ENCODE results near the gene FKBP2.

FKBP2 gene

DNA sequence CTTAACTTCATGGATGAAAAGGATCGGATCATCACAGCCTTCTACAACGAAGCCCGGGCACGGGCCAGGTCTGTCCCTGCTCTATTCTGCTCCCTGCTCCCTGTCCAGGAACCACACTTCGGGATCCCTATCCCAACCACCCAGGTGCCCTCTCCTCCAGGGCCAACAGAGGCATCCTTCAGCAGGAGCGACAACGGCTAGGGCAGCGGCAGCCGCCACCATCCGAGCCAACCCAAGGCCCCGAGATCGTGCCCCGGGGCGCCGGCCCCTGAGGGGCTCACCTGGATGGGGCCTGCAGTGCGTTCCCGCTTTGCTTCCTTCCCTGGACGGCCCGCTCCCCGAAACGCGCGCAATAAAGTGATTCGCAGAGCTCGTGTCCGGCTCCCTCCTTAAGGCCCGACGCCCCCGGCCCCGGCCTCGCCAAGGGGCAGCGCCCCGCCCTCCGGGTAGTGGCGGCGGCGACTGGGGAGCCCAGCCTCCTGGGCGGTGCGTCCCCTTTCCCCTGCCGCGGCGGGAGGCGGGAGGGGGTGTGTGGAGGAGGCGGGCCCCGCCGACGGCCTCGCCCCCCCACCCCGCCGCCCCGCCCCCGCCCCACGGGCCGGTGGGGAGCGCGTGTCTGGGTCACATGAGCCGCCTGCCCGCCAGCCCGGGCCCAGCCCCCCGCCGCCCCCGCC, 6.8 kb upstream of the FKBP2 start, which contains the start of gene VEGFB:
Gene VEGFB (plus strand): TSS at position 672 of the 674 bp plus-strand sequence. CDS start 250 bp downstream, outside the sequence.
- peak within 1 kb of the TSS; percentile 58 for H3K4me3 ChIP-seq (ENCODE audit: low read depth, low read length)
- no peak for DNase-seq (ENCODE audit: low read depth)
- TF ChIP-seq, protein P1, sequence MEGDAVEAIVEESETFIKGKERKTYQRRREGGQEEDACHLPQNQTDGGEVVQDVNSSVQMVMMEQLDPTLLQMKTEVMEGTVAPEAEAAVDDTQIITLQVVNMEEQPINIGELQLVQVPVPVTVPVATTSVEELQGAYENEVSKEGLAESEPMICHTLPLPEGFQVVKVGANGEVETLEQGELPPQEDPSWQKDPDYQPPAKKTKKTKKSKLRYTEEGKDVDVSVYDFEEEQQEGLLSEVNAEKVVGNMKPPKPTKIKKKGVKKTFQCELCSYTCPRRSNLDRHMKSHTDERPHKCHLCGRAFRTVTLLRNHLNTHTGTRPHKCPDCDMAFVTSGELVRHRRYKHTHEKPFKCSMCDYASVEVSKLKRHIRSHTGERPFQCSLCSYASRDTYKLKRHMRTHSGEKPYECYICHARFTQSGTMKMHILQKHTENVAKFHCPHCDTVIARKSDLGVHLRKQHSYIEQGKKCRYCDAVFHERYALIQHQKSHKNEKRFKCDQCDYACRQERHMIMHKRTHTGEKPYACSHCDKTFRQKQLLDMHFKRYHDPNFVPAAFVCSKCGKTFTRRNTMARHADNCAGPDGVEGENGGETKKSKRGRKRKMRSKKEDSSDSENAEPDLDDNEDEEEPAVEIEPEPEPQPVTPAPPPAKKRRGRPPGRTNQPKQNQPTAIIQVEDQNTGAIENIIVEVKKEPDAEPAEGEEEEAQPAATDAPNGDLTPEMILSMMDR (IDR thresholded peaks at IDR 0.05; ENCODE audit: control insufficient read depth, extremely low read depth, insufficient read depth), result no peak

DNA sequence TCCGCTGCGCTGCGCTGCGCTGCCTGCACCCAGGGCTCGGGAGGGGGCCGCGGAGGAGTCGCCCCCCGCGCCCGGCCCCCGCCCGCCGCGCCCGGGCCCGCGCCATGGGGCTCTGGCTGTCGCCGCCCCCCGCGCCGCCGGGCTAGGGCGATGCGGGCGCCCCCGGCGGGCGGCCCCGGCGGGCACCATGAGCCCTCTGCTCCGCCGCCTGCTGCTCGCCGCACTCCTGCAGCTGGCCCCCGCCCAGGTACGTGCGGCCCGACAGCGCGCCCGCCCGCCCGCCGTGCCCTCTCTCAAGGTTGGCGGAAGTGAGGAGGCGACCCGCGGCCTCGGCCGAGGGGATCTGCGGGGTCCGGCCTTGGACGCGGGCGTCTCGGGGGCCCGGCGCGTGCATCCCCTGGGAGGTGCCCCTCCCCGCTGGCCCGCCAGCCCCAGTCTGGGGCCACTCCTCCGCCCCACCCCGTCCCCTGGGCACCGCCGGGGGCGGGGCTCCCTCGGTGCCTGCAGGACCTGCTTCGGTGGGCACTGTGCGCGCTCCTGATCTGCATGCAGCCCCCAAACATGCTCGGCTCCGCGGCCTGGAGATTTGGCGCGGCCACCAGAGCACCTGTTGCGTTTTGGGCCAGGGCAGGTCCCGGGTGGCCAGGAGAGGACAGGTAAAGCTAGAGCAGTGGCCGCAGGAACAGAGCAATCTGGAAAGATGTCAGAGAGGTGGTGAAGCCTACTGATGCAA, 6.1 kb upstream of the FKBP2 start:
- TF ChIP-seq, protein P1 (IDR thresholded peaks at IDR 0.05; ENCODE audit: control insufficient read depth, extremely low read depth, insufficient read depth), result 0 out of 2 replicates have a peak, but pooled peaks have one; percentile 14
- no peak for DNase-seq (ENCODE audit: low read depth)
- peak overlapping the region; percentile 58 for H3K4me3 ChIP-seq (ENCODE audit: low read depth, low read length)

DNA sequence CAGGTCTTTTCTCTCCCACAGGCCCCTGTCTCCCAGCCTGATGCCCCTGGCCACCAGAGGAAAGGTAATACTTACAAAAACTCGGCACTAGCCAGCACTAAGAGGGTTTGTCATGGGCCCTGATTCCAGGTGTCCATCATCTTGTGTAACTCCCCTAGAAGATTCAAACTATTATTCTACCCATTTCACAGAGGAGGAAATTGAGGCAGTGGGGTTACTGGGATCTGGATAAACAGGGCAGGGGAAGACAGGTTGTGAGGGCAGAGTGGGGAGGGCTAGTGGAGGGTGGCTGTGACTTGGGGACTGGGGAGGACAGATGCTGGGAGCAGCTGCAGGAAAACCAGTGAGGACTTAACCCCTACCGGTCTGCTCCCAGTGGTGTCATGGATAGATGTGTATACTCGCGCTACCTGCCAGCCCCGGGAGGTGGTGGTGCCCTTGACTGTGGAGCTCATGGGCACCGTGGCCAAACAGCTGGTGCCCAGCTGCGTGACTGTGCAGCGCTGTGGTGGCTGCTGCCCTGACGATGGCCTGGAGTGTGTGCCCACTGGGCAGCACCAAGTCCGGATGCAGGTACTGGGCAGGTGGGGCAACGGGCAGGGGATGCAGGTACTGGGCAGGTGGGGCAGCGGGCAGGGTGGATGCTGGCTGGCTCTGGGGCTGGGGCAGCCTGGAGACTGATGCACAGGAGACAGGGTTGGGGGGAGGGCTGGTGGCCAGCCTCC, 5.3 kb upstream of the FKBP2 start:
- H3K4me3 ChIP-seq (ENCODE audit: low read depth, low read length), result peak overlapping the region; percentile 58
- TF ChIP-seq, protein P1 (IDR thresholded peaks at IDR 0.05; ENCODE audit: control insufficient read depth, extremely low read depth, insufficient read depth), result no peak
- no peak for DNase-seq (ENCODE audit: low read depth)

DNA sequence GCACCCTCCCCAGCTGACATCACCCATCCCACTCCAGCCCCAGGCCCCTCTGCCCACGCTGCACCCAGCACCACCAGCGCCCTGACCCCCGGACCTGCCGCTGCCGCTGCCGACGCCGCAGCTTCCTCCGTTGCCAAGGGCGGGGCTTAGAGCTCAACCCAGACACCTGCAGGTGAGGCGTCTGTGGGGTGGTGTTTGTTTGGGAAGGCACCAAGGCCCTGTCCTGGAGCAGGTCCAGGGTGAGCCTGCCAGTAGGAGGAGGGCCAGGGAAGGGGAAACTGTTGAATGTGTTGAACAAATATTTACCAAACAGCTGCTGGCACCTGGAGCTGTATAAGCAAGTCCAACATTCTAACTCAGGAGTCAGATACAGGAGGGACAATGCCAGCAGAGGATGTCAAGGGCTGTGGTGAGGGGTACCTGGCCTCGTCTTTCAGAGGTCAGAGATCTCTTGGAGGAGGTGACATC, 3.4 kb upstream of the FKBP2 start:
- 0 out of 2 replicates have a peak overlapping the region, but pooled peaks have one; percentile 5 for H3K4me3 ChIP-seq (ENCODE audit: low read depth, low read length)
- TF ChIP-seq, protein P1 (IDR thresholded peaks at IDR 0.05; ENCODE audit: control insufficient read depth, extremely low read depth, insufficient read depth), result no peak
- peak; percentile 99 for DNase-seq (ENCODE audit: low read depth)

DNA sequence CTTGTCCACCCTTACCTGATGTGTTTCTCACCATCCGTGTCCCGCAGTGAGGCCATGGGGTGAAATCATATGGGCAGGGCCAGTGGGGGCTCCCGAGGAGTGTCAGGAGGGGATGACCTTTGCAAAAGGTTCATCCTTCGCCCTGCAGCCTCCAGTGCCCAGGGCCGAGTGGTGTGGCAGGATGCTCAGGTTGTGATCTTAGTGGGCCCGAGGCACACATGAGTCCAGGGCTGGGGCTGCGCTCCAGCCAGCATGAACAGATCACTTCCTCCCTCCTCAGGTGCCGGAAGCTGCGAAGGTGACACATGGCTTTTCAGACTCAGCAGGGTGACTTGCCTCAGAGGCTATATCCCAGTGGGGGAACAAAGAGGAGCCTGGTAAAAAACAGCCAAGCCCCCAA, 2.8 kb upstream of the FKBP2 start:
- DNase-seq (ENCODE audit: low read depth), result no peak
- H3K4me3 ChIP-seq (ENCODE audit: low read depth, low read length), result no peak overlapping the region
- TF ChIP-seq, protein P1 (IDR thresholded peaks at IDR 0.05; ENCODE audit: control insufficient read depth, extremely low read depth, insufficient read depth), result no peak

DNA sequence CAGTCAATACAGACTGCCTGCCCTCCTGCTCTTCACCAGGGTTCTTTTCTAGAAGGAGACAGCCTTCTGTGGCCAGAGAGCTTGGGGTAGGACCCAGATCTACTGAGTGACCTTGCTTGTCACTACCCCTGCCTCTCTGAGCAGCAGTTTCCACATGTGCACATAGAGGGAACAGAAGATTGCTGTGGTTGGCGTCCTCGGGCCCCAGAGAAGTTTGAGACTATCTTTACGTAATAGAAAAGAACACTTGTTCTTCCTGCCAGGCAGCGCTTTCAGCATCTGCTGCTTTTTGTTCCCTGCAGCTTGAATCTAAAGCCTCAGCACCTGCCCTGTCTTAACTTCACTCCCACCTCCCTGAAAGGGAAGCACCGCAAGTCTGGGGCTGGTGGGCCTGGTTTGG, 1.9 kb upstream of the FKBP2 start:
- DNase-seq (ENCODE audit: low read depth), result no peak
- TF ChIP-seq, protein P1 (IDR thresholded peaks at IDR 0.05; ENCODE audit: control insufficient read depth, extremely low read depth, insufficient read depth), result no peak
- no peak overlapping the region for H3K4me3 ChIP-seq (ENCODE audit: low read depth, low read length)
